Gastroesophageal sphincter (tissue), 3 donors: ENCODE measurements around the gene LIN54.

Source experiments
- CTCF ChIP-seq, 4 experiments: fragments of 200-600 bp in 2 of 4; fragments of 450-650 bp in 2 of 4; sonication (generic) in 1 of 4; IDR thresholded peaks; one replicate each; pipeline ENCODE4 v1.5.1; 2017 to 2019; ENCODE audit warnings: antibody characterized with exemption in 4 of 4, mild to moderate bottlenecking in 2 of 4, moderate library complexity in 2 of 4
- POLR2AphosphoS5 ChIP-seq: sonication (generic); formaldehyde crosslinking; IDR thresholded peaks from one replicate; pipeline ENCODE4 v1.6.1; 2017; ENCODE audit warnings: antibody characterized with exemption

GRCh38 chr4:82984459-82984858, 26.2 kb downstream of the LIN54 start:
- TF ChIP-seq POLR2AphosphoS5 (no peak), CTCF (IDR thresholded peaks at IDR 0.05) (no peak)
